Suprapubic skin (tissue), 4 donors: ENCODE data around the gene GNL1. TPM values are rescaled to one million over a fixed set of nuclear protein-coding genes. Genes with fewer than 3 reads are reported as not detected.

Experiments
- DNase-seq, 2 donors: peaks; one replicate each; pipeline ENCODE4 v3.0.0-alpha.2; 2019; ENCODE audit warnings: low spot score in 2 of 2
- H3K27ac ChIP-seq: fragments of 200-600 bp; sonication (generic); one replicate; pipeline ENCODE4 v1.5.1; 2019
- H3K27me3 ChIP-seq: fragments of 200-600 bp; sonication (generic); one replicate; pipeline ENCODE4 v1.5.1; 2019
- H3K36me3 ChIP-seq: fragments of 200-600 bp; sonication (generic); one replicate; pipeline ENCODE4 v1.5.1; 2019
- H3K4me1 ChIP-seq: fragments of 200-600 bp; sonication (generic); one replicate; pipeline ENCODE4 v1.5.1; 2019
- H3K4me3 ChIP-seq: fragments of 200-600 bp; sonication (generic); one replicate; pipeline ENCODE4 v1.5.1; 2019; ENCODE audit warnings: mild to moderate bottlenecking
- H3K9me3 ChIP-seq: fragments of 200-600 bp; sonication (generic); one replicate; pipeline ENCODE4 v1.5.1; 2019
- EP300 ChIP-seq: sonication (generic); formaldehyde crosslinking; IDR thresholded peaks from one replicate; pipeline ENCODE4 v1.6.1; 2017; ENCODE audit warnings: antibody characterized with exemption
- POLR2A ChIP-seq, 2 donors: fragments of 450-650 bp; IDR thresholded peaks; one replicate each; pipeline ENCODE4 v1.6.1; 2017; ENCODE audit warnings: antibody characterized with exemption in 2 of 2, mild to moderate bottlenecking in 2 of 2, moderate library complexity in 2 of 2
- POLR2AphosphoS5 ChIP-seq, 3 donors: sonication (generic); formaldehyde crosslinking; IDR thresholded peaks; one replicate each; pipeline ENCODE4 v1.6.1; 2017; ENCODE audit warnings: antibody characterized with exemption in 3 of 3
- WGBS: methylation state at CpG from one replicate; pipeline ENCODE4 v1.1.5; 2018; 5-methylcytosine and 5-hydroxymethylcytosine counted together
- total RNA-seq, 4 donors: library from RNA; depleted of rRNA; stranded (reverse); fragments of >200 nt; gene quantifications; one replicate each; pipeline ENCODE4 v1.1.0, GENCODE V29; 2016
- TF ChIP-seq, protein P1 (sequence below), 2 donors: fragments of 200-600 bp in 1 of 2; fragments of 450-650 bp in 1 of 2; sonication (generic) in 1 of 2; IDR thresholded peaks; one replicate each; pipeline ENCODE4 v1.5.1; 2016 to 2019; ENCODE audit warnings: antibody characterized with exemption in 2 of 2, mild to moderate bottlenecking in 1 of 2, moderate library complexity in 1 of 2

The GNL1 gene
- total RNA-seq, 4 donors from 2014 or later: 33.9 to 58.9 (median 38.9) TPM

DNA sequence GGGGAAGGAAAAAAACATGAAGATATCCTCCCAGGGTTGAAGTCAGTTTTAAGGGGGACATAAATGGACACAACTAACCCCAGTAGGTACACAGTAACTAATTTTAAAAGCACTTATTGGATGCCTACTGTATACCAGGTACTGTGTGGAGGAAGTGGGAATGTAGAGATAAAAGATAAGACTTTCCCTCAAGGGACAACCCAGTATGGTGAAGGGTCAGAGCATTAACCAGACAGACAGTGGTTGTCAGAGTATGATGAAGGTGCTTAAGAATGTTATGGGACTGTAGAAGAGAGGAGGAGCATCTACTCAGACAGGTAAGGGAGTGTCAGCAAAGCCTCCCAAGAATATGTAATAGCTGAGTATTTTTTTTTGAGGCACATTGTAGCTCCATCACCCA, 15.9 kb upstream of the GNL1 start:
- H3K27ac ChIP-seq: peak overlapping the region; percentile 94
- DNase-seq: no peak
- H3K4me1 ChIP-seq: peaks cover 37% of the 10 kb centered on the region
- H3K36me3 ChIP-seq: peaks cover 12% of the 10 kb centered on the region
- TF ChIP-seq POLR2A (IDR thresholded peaks at IDR 0.05): no peak
- TF ChIP-seq POLR2AphosphoS5 (IDR thresholded peaks at IDR 0.05): no peak
- TF ChIP-seq EP300: no peak
- TF ChIP-seq, protein P1, sequence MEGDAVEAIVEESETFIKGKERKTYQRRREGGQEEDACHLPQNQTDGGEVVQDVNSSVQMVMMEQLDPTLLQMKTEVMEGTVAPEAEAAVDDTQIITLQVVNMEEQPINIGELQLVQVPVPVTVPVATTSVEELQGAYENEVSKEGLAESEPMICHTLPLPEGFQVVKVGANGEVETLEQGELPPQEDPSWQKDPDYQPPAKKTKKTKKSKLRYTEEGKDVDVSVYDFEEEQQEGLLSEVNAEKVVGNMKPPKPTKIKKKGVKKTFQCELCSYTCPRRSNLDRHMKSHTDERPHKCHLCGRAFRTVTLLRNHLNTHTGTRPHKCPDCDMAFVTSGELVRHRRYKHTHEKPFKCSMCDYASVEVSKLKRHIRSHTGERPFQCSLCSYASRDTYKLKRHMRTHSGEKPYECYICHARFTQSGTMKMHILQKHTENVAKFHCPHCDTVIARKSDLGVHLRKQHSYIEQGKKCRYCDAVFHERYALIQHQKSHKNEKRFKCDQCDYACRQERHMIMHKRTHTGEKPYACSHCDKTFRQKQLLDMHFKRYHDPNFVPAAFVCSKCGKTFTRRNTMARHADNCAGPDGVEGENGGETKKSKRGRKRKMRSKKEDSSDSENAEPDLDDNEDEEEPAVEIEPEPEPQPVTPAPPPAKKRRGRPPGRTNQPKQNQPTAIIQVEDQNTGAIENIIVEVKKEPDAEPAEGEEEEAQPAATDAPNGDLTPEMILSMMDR (IDR thresholded peaks at IDR 0.05): no peak
- H3K9me3 ChIP-seq: no peaks in the 10 kb centered on the region
- no peaks in the 10 kb centered on the region for H3K27me3 ChIP-seq
- peak overlapping the region; percentile 71 for H3K4me3 ChIP-seq

DNA sequence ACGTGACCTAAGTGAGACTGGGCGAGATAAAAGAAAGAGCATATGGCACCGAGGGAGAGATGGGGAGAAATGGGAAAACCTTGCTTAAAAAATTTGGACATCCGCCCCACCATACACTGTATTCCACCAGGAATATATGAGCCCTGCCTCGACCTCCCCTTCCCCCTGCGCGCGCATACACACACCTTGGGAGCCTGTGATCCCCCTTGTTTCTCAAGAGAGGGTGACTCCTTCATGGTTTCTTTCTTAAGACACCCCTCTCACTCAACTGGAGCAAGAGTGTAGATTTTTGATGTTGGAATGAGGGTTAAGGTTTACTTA, 15.4 kb upstream of the GNL1 start:
- Histone ChIP-seq H3K4me1 (peaks cover 37% of the 10 kb centered on the region), H3K27me3 (no peaks in the 10 kb centered on the region), H3K27ac (peak overlapping the region; percentile 94), H3K4me3 (peak overlapping the region; percentile 71), H3K36me3 (peaks cover 8% of the 10 kb centered on the region), H3K9me3 (no peaks in the 10 kb centered on the region)
- TF ChIP-seq POLR2A (IDR thresholded peaks at IDR 0.05) (no peak), POLR2AphosphoS5 (IDR thresholded peaks at IDR 0.05) (no peak)
- DNase-seq: no peak
- WGBS: 0% methylated on average over 8 of the region's 8 CpGs

DNA sequence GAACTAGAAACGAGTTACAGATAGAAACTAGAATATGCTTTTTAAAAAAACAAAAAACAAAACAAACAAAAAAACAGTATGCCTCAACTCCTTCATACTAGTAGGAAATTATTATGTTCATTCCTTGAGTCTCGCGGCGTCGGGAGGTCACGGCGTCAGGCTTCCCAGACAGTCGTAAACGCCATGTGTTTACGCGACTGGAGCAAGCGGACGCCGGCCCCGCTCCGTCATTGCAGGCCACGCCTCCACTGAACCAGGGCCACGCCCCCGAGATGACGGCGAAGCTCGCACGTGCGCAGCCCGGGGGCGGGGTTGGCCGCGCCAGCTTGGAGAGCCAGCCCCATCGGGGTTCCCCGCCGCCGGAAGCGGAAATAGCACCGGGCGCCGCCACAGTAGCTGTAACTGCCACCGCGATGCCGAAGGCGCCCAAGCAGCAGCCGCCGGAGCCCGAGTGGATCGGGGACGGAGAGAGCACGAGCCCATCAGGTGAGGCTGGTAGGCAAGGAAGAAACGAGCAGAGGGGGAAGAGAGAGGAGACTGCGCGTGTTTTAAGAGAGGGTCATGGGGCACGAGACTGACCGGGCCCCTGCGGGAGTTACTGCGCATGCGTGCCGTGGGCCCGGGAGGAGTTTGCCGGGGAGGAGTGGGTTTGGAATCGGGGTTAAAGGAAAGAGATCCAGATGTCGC, 14.9 kb upstream of the GNL1 start, which contains the start of gene ABCF1:
Gene ABCF1, plus strand, starts transcription at position 368 of the 687 bp plus-strand sequence. Its CDS starts 46 bp downstream, at position 414.
- under 1% methylated on average over 54 of the region's 59 CpGs for WGBS
- TF ChIP-seq POLR2A (IDR thresholded peaks at IDR 0.05): peak in 1 of 2 donors; percentile 58
- peak; percentile 51 to 90 (median 87) for TF ChIP-seq POLR2AphosphoS5 (IDR thresholded peaks at IDR 0.05)
- TF ChIP-seq, protein P1 (IDR thresholded peaks at IDR 0.05): no peak
- no peak for TF ChIP-seq EP300
- Histone ChIP-seq H3K27me3 (no peaks in the 10 kb centered on the region), H3K27ac (peak within 1 kb of the TSS; percentile 94), H3K9me3 (no peaks in the 10 kb centered on the region), H3K4me3 (peak within 1 kb of the TSS; percentile 71), H3K36me3 (peaks cover 5% of the 10 kb centered on the region), H3K4me1 (peaks cover 37% of the 10 kb centered on the region)
- peak; percentile 99 for DNase-seq

DNA sequence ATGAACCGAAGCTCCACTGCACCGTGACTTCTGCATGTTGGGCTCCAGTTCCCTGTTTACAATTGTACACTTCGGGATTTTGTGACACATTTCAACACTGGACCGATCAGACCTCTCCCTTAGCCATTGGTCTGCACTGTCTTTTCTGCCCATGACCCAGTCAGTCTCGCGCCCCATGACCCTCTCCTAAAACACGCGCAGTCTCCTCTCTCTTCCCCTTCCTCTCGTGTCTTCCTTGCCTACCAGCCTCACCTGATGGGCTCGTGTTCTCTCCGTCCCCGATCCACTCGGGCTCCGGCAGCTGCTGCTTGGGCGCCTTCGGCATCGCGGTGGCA, 14.4 kb upstream of the GNL1 start:
- Histone ChIP-seq H3K27ac (peak overlapping the region; percentile 94), H3K4me3 (peak overlapping the region; percentile 71), H3K36me3 (peaks cover 5% of the 10 kb centered on the region), H3K9me3 (no peaks in the 10 kb centered on the region), H3K4me1 (peaks cover 37% of the 10 kb centered on the region), H3K27me3 (no peaks in the 10 kb centered on the region)
- no peak for DNase-seq
- WGBS: under 1% methylated on average over 18 of the region's 18 CpGs
- TF ChIP-seq, protein P1 (IDR thresholded peaks at IDR 0.05): no peak
- TF ChIP-seq POLR2A (IDR thresholded peaks at IDR 0.05): no peak

DNA sequence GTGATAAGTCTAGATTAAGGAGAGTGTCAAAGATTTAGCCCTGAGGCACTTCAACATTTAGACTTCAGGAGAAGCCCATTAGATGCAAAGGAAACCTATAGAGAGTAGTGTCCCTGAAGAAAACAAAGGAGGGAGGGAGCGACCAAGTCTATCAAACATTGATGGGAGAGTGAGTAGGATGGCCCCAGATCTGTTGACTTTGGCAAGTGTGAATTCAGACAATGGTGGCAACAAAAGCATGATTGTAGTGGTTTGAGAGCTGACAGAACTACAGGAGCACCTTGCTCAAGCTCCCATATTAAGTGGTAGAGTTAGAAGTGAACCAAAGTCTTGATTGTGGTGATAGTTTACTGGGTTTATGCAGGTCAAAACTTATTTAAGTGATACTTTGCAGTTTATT, 14.0 kb upstream of the GNL1 start:
- H3K9me3 ChIP-seq: no peaks in the 10 kb centered on the region
- no peak for DNase-seq
- WGBS: 71% methylated on average over 1 of the region's 1 CpG
- H3K4me3 ChIP-seq: peak overlapping the region; percentile 71
- H3K4me1 ChIP-seq: peaks cover 37% of the 10 kb centered on the region
- H3K36me3 ChIP-seq: peaks cover under 1% of the 10 kb centered on the region
- TF ChIP-seq POLR2AphosphoS5 (IDR thresholded peaks at IDR 0.05) (no peak), EP300 (no peak), POLR2A (IDR thresholded peaks at IDR 0.05) (no peak)
- no peaks in the 10 kb centered on the region for H3K27me3 ChIP-seq
- peak overlapping the region; percentile 94 for H3K27ac ChIP-seq

DNA sequence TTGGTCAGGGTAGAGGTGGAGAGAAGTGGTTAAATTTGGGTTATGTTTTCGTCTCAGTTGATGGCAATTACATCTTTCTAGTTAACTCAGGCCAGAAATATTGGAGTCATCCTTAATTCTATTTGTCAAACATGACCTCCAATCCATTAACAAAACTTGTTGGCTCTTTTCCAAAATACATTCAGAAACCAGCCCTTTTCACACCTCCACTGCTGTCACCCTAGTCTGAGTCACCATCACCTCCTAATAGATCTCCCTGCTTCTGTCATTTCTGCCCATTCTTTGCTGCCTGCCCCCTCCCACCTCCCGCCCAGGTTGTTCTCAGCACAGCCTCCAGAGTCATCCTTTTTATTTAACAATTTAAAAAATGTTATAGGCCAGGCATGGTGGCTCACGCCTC, 12.0 kb upstream of the GNL1 start:
- Histone ChIP-seq H3K27me3 (no peaks in the 10 kb centered on the region), H3K36me3 (peaks cover 1% of the 10 kb centered on the region), H3K4me1 (peaks cover 29% of the 10 kb centered on the region), H3K4me3 (no peak overlapping the region), H3K9me3 (no peaks in the 10 kb centered on the region), H3K27ac (no peak overlapping the region)
- no peak for TF ChIP-seq POLR2A (IDR thresholded peaks at IDR 0.05)
- no peak for TF ChIP-seq POLR2AphosphoS5 (IDR thresholded peaks at IDR 0.05)
- TF ChIP-seq, protein P1 (IDR thresholded peaks at IDR 0.05): no peak
- no peak for TF ChIP-seq EP300
- 69% methylated on average over 3 of the region's 3 CpGs for WGBS
- DNase-seq: no peak
